Mesenteric fat pad (tissue), 1 donor: Measurements from ENCODE around the gene RFPL3. TPM values are rescaled to one million over a fixed set of nuclear protein-coding genes. Genes with fewer than 3 reads are reported as not detected.
"Not testable (repeated sequence)": the region's sequence is repeated elsewhere in the genome, so short reads cannot be mapped to it uniquely, and the experiment has no call there.

Experiments
- DNase-seq: peaks from one replicate; pipeline ENCODE4 v3.0.0-alpha.2; 2020; ENCODE audit warnings: low spot score
- total RNA-seq: library from RNA; stranded (reverse); fragmentation: NEBNext Ultra II Directional; extraction: Animal tissue kit (Norgen Biotek cat#: 25700); gene quantifications from one replicate; pipeline ENCODE4 v1.2.1, GENCODE V29; 2021
- donor health status: DM: yes; HTN: yes; CAD: no.

Gene RFPL3
- total RNA-seq, 1 donor from 2014 or later, result not detected

DNA sequence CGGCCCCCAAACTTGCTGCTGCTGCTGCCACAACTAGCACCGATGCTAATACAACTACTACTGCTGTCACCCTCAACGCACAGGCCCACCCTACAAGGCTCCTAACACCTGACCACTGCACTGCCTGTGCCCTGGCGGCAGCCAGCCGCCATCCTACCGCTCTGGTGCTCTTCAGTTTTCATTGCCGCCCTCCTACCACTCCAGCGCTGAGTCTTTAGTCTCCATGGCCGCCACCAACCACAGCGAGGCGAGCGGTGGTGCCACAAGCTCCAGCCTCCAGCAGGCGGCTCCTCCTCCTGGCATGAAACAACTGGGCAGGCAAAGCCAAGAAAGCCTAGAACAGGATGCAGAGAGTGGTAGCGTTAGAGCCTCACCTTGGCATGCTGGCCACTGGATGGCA, 5.0 kb upstream of the RFPL3 start:
- DNase-seq, result no peak

GRCh38 chr22:32353292-32353691, 4.4 kb upstream of the RFPL3 start:
- no peak for DNase-seq

- no peak for DNase-seq
These were observed 3.8 kb upstream of the RFPL3 start for GRCh38 chr22:32353840-32354239.

- no peak for DNase-seq
These were observed 3.0 kb upstream of the RFPL3 start for GRCh38 chr22:32354360-32355351.

GRCh38 chr22:32355760-32356159, 1.9 kb upstream of the RFPL3 start:
- no peak for DNase-seq

DNA sequence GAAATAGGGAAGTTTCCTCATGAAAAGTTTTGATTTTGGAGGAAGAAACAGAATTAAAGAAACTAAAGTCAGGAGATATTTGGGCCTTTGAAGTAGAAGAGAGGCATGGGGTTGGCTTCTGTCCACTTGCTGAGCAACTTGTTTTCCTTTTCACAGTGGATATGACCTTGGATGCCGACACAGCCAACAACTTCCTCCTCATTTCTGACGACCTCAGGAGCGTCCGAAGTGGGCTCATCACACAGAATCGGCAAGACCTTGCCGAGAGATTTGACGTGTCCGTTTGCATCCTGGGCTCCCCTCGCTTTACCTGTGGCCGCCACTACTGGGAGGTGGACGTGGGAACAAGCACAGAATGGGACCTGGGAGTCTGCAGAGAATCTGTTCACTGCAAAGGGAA, 2.4 kb downstream of the RFPL3 start:
- not testable (repeated sequence) for DNase-seq

DNA sequence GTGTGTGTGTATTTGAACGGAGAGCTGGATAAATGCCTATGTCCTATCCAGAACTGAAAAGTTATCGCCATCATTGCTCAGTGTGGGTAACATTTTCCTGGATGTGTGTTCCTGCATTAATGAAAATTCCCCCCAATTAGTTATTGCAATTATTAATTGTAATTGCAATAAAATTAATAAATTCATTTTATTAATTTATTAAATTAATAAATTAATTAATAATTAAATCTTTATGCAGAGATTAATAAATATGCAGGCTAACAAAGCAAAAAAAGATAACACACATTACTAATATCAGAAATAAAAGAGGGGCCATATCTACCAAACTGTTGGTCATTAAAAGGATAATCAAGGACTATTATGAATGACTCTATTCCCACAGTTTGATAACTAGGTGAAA, 3.6 kb downstream of the RFPL3 start:
- no peak for DNase-seq

DNA sequence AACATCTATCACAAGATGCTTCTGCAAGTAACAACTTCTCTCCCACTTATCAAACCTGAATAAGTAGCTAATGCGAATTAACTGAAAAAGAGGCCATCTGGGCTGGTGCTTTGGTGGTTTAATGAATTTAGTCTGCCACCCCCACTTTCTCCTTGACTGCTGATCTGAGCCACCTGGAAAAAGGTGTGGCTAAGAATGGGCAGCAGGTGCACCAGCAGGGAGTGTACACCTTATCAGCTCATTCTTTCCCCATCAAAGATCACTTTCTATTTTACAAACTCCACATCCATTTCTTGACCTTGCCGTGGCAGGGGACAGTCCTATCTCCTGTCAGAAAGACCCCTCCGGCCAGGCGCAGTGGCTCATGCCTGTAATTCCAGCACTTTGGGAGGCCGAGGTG, 6.5 kb downstream of the RFPL3 start:
- no peak for DNase-seq

GRCh38 chr22:32375678-32376450, 18.2 kb downstream of the RFPL3 start:
- DNase-seq, result no peak

GRCh38 chr22:32376681-32377080, 19.0 kb downstream of the RFPL3 start:
- no peak for DNase-seq

DNA sequence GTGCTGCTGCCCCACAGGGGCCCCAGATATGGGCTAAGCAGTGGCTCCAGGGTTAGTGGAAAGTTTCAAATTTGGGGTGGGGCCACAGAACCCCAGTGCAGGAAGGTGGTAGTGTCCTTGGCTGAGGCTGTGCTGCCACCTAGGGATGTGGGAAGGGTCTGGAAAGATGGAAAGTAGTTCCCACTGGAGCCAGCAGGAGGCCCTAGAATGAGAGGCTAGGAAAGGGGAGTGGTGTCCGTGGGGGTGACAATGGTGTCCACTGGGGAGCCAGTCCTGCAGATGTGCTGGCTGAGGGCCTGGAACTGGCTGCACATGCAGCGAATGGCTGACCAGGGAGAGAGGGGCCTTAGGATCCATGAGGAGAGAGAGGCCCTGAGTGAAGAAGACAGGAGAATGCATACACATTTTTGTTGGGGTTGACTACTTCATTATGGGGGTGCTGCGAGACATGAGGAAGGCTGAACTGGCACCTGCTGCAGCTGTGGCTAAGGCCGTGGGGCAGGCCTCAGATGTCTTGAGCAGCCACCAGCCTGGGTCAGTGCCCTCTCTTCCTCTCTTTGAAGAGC, 21.1 kb downstream of the RFPL3 start:
- no peak for DNase-seq

DNA sequence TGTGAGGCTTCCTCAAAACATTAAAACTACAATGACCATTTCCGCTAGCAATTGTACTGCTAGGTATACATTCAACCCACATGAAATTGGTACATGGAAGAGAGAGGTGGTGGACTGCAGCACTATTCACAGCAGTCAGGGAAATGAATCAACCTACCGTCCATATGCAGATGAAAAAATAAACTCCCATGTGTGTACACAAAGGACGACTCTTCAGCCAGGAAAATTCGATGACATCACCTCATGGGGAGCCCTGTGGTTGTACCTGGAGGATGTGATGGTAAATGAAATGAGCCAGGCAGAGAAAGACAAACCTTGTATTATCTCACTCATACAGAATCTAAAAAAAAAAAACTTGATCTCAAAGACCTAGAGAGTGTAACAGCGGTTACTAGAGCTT, 23.3 kb downstream of the RFPL3 start:
- DNase-seq, result no peak

GRCh38 chr22:32385681-32386080, 28.0 kb downstream of the RFPL3 start:
- no peak for DNase-seq

DNA sequence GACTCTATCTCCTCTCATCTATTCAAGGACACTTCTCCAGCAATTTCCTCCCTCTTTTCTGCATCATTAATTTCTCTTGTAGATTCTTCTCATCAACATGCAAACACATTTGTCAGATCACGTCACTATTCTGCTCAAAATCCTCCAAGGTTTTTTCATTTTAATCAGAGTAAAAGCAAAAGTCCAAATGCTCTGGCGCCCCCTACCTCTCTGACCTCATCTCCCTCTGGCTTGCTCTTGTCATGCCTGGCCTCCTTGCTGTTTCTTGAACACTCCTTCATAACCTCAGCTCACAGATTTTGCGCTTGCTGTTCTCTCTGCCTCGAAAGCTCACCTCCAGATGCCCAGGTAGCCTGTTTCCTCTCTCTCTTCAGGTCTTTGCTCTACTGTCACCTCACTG, 32.0 kb downstream of the RFPL3 start:
- DNase-seq, result no peak

DNA sequence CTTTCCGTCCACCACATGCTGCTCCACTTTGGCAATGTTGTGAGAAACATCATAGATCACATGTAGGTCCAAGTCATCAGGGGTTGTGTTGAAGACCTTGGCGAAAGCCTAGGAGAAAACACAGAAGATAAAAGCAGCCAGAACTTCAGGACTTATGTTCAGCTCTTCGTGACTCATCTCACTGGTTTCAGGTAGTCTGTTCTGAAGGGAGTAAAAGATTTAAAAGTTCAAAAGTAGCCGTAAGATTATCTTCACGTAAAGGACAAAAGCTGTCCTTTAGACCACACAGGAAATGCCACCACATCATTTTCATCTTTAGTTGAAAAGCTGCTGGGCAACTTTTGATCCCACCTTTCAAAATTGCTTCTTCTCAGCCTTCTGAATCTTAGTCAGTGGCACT, 37.4 kb downstream of the RFPL3 start:
- no peak for DNase-seq

DNA sequence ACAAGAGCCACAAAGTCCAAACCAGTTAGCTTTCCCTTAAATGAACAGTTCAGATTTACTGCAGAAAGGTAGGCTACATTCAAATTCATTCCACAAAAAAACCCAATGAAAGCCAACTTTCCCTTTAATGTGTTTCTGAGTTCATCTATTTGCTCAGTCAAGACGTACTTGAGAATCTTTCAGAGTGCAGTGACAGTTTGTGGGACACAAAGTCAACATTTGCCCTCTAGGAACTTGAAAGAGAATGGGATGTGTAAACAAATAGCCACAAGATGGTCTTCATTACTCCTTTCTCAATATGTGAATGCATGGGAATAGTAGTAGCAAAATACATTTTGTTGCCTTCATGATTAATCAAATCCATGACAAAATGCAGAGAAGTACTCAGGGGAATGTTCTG, 38.6 kb downstream of the RFPL3 start:
- DNase-seq, result no peak

GRCh38 chr22:32396746-32397145, 39.1 kb downstream of the RFPL3 start:
- no peak for DNase-seq

DNA sequence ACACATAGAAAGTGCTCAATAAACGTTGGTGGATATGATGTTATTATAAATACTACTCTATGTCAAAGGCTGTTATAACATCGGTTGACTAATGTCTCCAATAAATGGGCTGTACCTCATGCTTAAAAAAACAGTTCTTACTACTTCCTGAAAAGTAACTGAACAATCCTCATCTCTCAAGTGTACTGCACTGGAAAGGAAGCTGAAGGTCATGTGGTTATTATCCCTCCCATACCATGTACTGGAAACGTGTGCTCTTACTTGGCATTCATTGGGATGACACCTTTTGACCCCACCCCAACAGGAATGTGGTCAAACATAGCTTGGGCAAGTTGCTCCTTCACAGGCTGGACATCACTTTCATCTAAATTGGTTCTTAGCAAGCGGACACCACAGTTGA, 43.8 kb downstream of the RFPL3 start:
- no peak for DNase-seq

GRCh38 chr22:32404021-32404420, 46.4 kb downstream of the RFPL3 start:
- DNase-seq, result no peak

DNA sequence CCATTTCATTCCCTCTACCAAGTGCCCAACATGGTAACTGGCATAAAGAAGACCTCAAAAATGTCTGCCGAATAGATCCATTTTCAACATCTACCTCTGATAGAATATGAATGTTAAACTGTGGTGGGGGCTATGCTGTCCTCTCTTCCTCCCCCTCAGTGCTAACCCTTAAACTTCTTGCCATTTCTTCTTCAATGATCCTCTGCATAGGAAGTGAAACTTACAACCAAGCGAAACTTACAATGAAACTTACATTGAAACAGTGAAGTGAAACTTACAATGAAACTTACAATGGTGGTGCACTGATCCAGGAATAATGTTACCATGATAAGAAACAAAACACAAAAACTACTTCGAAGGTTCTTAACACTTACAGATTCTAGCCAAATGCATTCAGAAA, 49.6 kb downstream of the RFPL3 start:
- no peak for DNase-seq

- DNase-seq, result no peak
These were observed 50.3 kb downstream of the RFPL3 start for GRCh38 chr22:32407936-32408335.

GRCh38 chr22:32409977-32410376, 52.3 kb downstream of the RFPL3 start:
- DNase-seq, result no peak
